ENCODE results near the gene SFMBT2.
"Not testable (repeated sequence)": the region's sequence is repeated elsewhere in the genome, so short reads cannot be mapped to it uniquely, and the experiment has no call there.

SFMBT2 gene

DNA sequence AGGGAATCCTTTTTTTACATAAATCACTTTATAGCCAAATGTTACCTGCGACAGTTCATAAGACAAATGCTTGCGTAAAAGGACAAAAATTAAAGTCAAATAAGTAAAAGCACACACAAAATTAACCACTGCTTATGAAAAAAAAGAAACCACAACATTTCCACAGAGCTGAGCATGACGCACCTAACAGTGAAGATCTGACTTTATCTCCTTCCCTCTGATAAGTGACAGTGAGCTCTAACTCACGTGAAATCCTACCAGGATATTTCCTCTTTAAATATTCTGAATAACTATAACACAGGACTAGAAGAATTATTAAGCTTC is 225.5 kb downstream of the SFMBT2 start:
- no peaks in the 10 kb centered on the region for H3F3A ChIP-seq (ENCODE audit: control insufficient read depth, insufficient read depth)
- peaks cover 4% of the 10 kb centered on the region for H3K4me1 ChIP-seq (ENCODE audit: control insufficient read depth, low read length)
- TF ChIP-seq EZH2phosphoT487 (IDR thresholded peaks at IDR 0.05; ENCODE audit: borderline replicate concordance, low read length), result no peak
- H3K4me2 ChIP-seq (ENCODE audit: low read length), result no peak overlapping the region
- H4K20me1 ChIP-seq (ENCODE audit: control insufficient read depth, insufficient read depth, low read depth, low read length), result no peaks in the 10 kb centered on the region
- no peaks in the 10 kb centered on the region for H3K79me2 ChIP-seq (ENCODE audit: control insufficient read depth, low read length)
- H3K27ac ChIP-seq (ENCODE audit: low read depth, low read length), result no peak overlapping the region
- no peaks in the 10 kb centered on the region; the same call in 1 of the 2 replicates for H3K36me3 ChIP-seq (ENCODE audit: control insufficient read depth, low read length)
- no peaks in the 10 kb centered on the region for H3K27me3 ChIP-seq (ENCODE audit: control insufficient read depth, low read length)
- H3K9me2 ChIP-seq (replicated peaks; ENCODE audit: control insufficient read depth, low read length), result no peaks in the 10 kb centered on the region
- no peaks in the 10 kb centered on the region for H3K9me3 ChIP-seq (ENCODE audit: control insufficient read depth, insufficient read depth, low read length)
- H3K4me3 ChIP-seq (ENCODE audit: low read length), result no peak overlapping the region

DNA sequence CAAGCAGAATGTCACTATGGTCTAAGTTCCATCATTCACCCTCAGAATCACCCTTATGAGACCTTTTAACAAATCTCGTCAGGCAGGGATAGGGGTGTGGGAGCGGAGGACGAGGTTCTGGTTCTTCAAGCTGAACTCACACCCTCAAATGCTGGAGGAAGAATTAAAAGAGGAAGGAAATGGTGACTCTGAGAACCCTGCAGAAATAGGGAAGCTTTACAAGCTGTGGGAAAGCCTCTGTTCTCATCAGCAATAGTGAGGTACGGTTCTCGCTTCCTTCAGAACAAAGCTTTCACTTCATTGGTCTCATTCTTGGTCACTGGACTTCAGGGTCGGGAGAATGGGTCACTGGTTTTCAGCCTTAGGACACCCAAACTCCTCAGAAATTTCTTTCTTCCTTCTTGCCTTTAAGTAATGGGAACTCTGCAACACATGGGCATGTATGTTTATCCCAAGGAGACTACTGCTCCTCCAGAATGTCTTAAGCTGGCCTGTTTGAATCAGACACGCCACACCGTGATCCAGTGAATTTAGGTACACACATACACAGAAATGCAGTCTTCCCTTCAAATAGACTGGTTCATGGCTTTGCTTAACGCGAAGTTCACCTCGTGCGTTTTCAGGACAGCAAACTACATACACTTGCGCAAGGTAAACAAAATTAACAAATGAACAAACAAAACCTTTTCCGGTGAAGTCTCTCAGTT is 226.0 kb downstream of the SFMBT2 start:
- Histone ChIP-seq H3K9me3 (ENCODE audit: control insufficient read depth, insufficient read depth, low read length) (no peaks in the 10 kb centered on the region), H3K4me3 (ENCODE audit: low read length) (no peak overlapping the region), H3K4me1 (ENCODE audit: control insufficient read depth, low read length) (peaks cover 4% of the 10 kb centered on the region), H3K36me3 (ENCODE audit: control insufficient read depth, low read length) (no peaks in the 10 kb centered on the region), H3K9me2 (replicated peaks; ENCODE audit: control insufficient read depth, low read length) (no peaks in the 10 kb centered on the region), H4K20me1 (ENCODE audit: control insufficient read depth, insufficient read depth, low read depth, low read length) (no peaks in the 10 kb centered on the region), H3K79me2 (ENCODE audit: control insufficient read depth, low read length) (no peaks in the 10 kb centered on the region), H3F3A (ENCODE audit: control insufficient read depth, insufficient read depth) (no peaks in the 10 kb centered on the region), H3K27me3 (ENCODE audit: control insufficient read depth, low read length) (no peaks in the 10 kb centered on the region), H3K27ac (ENCODE audit: low read depth, low read length) (no peak overlapping the region), H3K4me2 (ENCODE audit: low read length) (no peak overlapping the region)
- TF ChIP-seq, protein P1, sequence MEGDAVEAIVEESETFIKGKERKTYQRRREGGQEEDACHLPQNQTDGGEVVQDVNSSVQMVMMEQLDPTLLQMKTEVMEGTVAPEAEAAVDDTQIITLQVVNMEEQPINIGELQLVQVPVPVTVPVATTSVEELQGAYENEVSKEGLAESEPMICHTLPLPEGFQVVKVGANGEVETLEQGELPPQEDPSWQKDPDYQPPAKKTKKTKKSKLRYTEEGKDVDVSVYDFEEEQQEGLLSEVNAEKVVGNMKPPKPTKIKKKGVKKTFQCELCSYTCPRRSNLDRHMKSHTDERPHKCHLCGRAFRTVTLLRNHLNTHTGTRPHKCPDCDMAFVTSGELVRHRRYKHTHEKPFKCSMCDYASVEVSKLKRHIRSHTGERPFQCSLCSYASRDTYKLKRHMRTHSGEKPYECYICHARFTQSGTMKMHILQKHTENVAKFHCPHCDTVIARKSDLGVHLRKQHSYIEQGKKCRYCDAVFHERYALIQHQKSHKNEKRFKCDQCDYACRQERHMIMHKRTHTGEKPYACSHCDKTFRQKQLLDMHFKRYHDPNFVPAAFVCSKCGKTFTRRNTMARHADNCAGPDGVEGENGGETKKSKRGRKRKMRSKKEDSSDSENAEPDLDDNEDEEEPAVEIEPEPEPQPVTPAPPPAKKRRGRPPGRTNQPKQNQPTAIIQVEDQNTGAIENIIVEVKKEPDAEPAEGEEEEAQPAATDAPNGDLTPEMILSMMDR (IDR thresholded peaks at IDR 0.05; ENCODE audit: low read depth, low read length, poor library complexity, severe bottlenecking), result no peak
- TF ChIP-seq EZH2phosphoT487 (IDR thresholded peaks at IDR 0.05; ENCODE audit: borderline replicate concordance, low read length), result no peak

DNA sequence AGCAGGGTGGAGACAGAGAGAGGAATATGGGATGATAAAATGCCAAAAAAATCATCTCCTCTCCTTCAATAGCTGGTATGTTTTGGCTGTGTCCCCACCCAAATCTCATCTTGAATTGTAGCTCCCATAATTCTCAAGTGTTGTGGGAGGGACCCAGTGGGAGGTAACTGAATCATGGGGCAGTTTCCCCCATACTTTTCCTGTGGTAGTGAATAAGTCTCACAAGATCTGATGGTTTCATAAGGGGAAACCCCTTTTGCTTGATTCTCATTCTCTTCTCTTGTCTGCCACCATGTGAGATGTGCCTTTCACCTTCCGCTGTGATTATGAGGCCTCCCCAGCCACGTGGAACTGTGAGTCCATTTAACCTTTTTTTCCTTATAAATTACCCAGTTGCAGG is 226.7 kb downstream of the SFMBT2 start:
- H3K4me3 ChIP-seq (ENCODE audit: low read length); H3K36me3 ChIP-seq (ENCODE audit: control insufficient read depth, low read length); H3K9me3 ChIP-seq (ENCODE audit: control insufficient read depth, insufficient read depth, low read length); H3F3A ChIP-seq (ENCODE audit: control insufficient read depth, insufficient read depth); H3K79me2 ChIP-seq (ENCODE audit: control insufficient read depth, low read length); H4K20me1 ChIP-seq (ENCODE audit: control insufficient read depth, insufficient read depth, low read depth, low read length); H3K27ac ChIP-seq (ENCODE audit: low read depth, low read length); H3K9me2 ChIP-seq (replicated peaks; ENCODE audit: control insufficient read depth, low read length); H3K27me3 ChIP-seq (ENCODE audit: control insufficient read depth, low read length); H3K4me1 ChIP-seq (ENCODE audit: control insufficient read depth, low read length); H3K4me2 ChIP-seq (ENCODE audit: low read length): not testable (repeated sequence)

- not testable (repeated sequence) for H3K36me3 ChIP-seq (ENCODE audit: control insufficient read depth, low read length); H3K79me2 ChIP-seq (ENCODE audit: control insufficient read depth, low read length); H3K9me3 ChIP-seq (ENCODE audit: control insufficient read depth, insufficient read depth, low read length); H4K20me1 ChIP-seq (ENCODE audit: control insufficient read depth, insufficient read depth, low read depth, low read length); H3K9me2 ChIP-seq (replicated peaks; ENCODE audit: control insufficient read depth, low read length); H3K4me3 ChIP-seq (ENCODE audit: low read length); H3K27ac ChIP-seq (ENCODE audit: low read depth, low read length); H3K27me3 ChIP-seq (ENCODE audit: control insufficient read depth, low read length); H3K4me1 ChIP-seq (ENCODE audit: control insufficient read depth, low read length); H3F3A ChIP-seq (ENCODE audit: control insufficient read depth, insufficient read depth); H3K4me2 ChIP-seq (ENCODE audit: low read length)
Observed at GRCh38 chr10:7182327-7182726, 228.5 kb downstream of the SFMBT2 start.

GRCh38 chr10:7181420-7181819 is 229.4 kb downstream of the SFMBT2 start:
- Histone ChIP-seq H3K27ac (ENCODE audit: low read depth, low read length) (no peak overlapping the region), H4K20me1 (ENCODE audit: control insufficient read depth, insufficient read depth, low read depth, low read length) (no peaks in the 10 kb centered on the region), H3K27me3 (ENCODE audit: control insufficient read depth, low read length) (no peaks in the 10 kb centered on the region), H3K4me3 (ENCODE audit: low read length) (no peak overlapping the region), H3K4me2 (ENCODE audit: low read length) (no peak overlapping the region), H3K9me3 (ENCODE audit: control insufficient read depth, insufficient read depth, low read length) (no peaks in the 10 kb centered on the region), H3F3A (ENCODE audit: control insufficient read depth, insufficient read depth) (no peaks in the 10 kb centered on the region), H3K9me2 (replicated peaks; ENCODE audit: control insufficient read depth, low read length) (no peaks in the 10 kb centered on the region), H3K4me1 (ENCODE audit: control insufficient read depth, low read length) (peaks cover 4% of the 10 kb centered on the region), H3K79me2 (ENCODE audit: control insufficient read depth, low read length) (no peaks in the 10 kb centered on the region), H3K36me3 (ENCODE audit: control insufficient read depth, low read length) (peaks cover 3% of the 10 kb centered on the region)
- no peak for TF ChIP-seq EZH2phosphoT487 (IDR thresholded peaks at IDR 0.05; ENCODE audit: borderline replicate concordance, low read length)
- TF ChIP-seq, protein P1 (IDR thresholded peaks at IDR 0.05; ENCODE audit: low read depth, low read length, poor library complexity, severe bottlenecking), result no peak
